ENCODE measurements around the gene LAMA3. TPM values are rescaled to one million over a fixed set of nuclear protein-coding genes. Genes with fewer than 3 reads are reported as not detected.

LAMA3 gene
- total and polyA plus RNA-seq, 8 donors: 2.1 to 13.9 (median 5.1) TPM

- Histone ChIP-seq H3K27me3 (no peaks in the 10 kb centered on the region), H3K9me3 (no peaks in the 10 kb centered on the region), H3K27ac (no peak overlapping the region), H3K36me3 (no peaks in the 10 kb centered on the region), H3K4me1 (no peaks in the 10 kb centered on the region), H3K4me3 (no peak overlapping the region)
- TF ChIP-seq CTCF (IDR thresholded peaks at IDR 0.05): no peak
- no peak for DNase-seq
- 88 to 90% methylated on average over 5 of the region's 5 CpGs for WGBS, 2 donors
- no peak for ATAC-seq
- FAIRE-seq: no peak
- intact Hi-C loops (cut with DNase I): loop anchor here in 1 of 3 donors (10.0 kb wide), 1 partner anchor 164 kb away; no protein-coding TSS in a partner anchor
Observed at GRCh38 chr18:23951206-23951605, 262.0 kb downstream of the LAMA3 start.

- intact Hi-C loops (cut with DNase I): loop anchor here in 1 of 3 donors (10.0 kb wide), 1 partner anchor 161 kb away; no protein-coding TSS in a partner anchor
- FAIRE-seq: no peak
- no peaks in the 10 kb centered on the region for H3K4me1 ChIP-seq
Observed at GRCh38 chr18:23953984-23954383, 264.7 kb downstream of the LAMA3 start.

GRCh38 chr18:23956483-23956882, 267.2 kb downstream of the LAMA3 start:
- no peak for FAIRE-seq

More at GRCh38 chr18:23953984-23954383, 264.7 kb downstream of the LAMA3 start:
- WGBS, 2 donors: 80 to 88% methylated on average over 2 of the region's 2 CpGs
- Histone ChIP-seq H3K36me3 (no peaks in the 10 kb centered on the region), H3K9me3 (no peaks in the 10 kb centered on the region), H3K4me3 (no peak overlapping the region), H3K27ac (no peak overlapping the region), H3K27me3 (no peaks in the 10 kb centered on the region)
- TF ChIP-seq CTCF (IDR thresholded peaks at IDR 0.05): no peak
- ATAC-seq (no peak), DNase-seq (no peak)

GRCh38 chr18:23958036-23958435, 268.8 kb downstream of the LAMA3 start:
- Histone ChIP-seq H3K4me1 (no peaks in the 10 kb centered on the region), H3K9me3 (no peaks in the 10 kb centered on the region), H3K36me3 (no peaks in the 10 kb centered on the region), H3K27me3 (no peaks in the 10 kb centered on the region), H3K27ac (no peak overlapping the region), H3K4me3 (no peak overlapping the region)
- no peak for TF ChIP-seq CTCF (IDR thresholded peaks at IDR 0.05)
- ATAC-seq (peak in 3 of 4 donors; percentile 15 to 55 (median 22)), FAIRE-seq (no peak), DNase-seq (peak in 1 of 6 donors; percentile 33)
- intact Hi-C loops (cut with DNase I): loop anchor here in 1 of 3 donors (10.0 kb wide), 1 partner anchor 157 kb away; no protein-coding TSS in a partner anchor
- 48 to 62% methylated on average over 10 of the region's 10 CpGs for WGBS, 2 donors

More at GRCh38 chr18:23956483-23956882, 267.2 kb downstream of the LAMA3 start:
- ATAC-seq (no peak), DNase-seq (no peak)
- Histone ChIP-seq H3K27me3 (no peaks in the 10 kb centered on the region), H3K36me3 (no peaks in the 10 kb centered on the region), H3K4me1 (no peaks in the 10 kb centered on the region), H3K27ac (no peak overlapping the region), H3K9me3 (no peaks in the 10 kb centered on the region), H3K4me3 (no peak overlapping the region)
- TF ChIP-seq CTCF (IDR thresholded peaks at IDR 0.05): no peak
- intact Hi-C loops (cut with DNase I): loop anchor here in 1 of 3 donors (10.0 kb wide), 1 partner anchor 158 kb away; no protein-coding TSS in a partner anchor
- WGBS, 2 donors: 91 to 96% methylated on average over 5 of the region's 5 CpGs

- H3K27me3 ChIP-seq: no peaks in the 10 kb centered on the region
- H3K36me3 ChIP-seq: no peaks in the 10 kb centered on the region
- H3K27ac ChIP-seq: peak overlapping the region in 1 of 4 donors; percentile 77
- 78 to 87% methylated on average over 3 of the region's 3 CpGs for WGBS, 2 donors
- no peaks in the 10 kb centered on the region for H3K9me3 ChIP-seq
- FAIRE-seq (no peak), ATAC-seq (peak; percentile 14 to 32 (median 24)), DNase-seq (no peak)
- peaks cover 8 to 19% (median 13%) of the 10 kb centered on the region in 3 donors for H3K4me1 ChIP-seq
- H3K4me3 ChIP-seq: no peak overlapping the region
- intact Hi-C loops (cut with DNase I): no loop called here
- TF ChIP-seq CTCF (IDR thresholded peaks at IDR 0.05): no peak
Observed at GRCh38 chr18:23963443-23964165, 274.4 kb downstream of the LAMA3 start.
